Natural killer cell treated with Interleukin-12 subunit alpha and Interleukin-12 subunit beta and Interleukin-15 and Interleukin-18, amount 100 ng/mL, for 72 hours (primary cell): Measurements from ENCODE around the gene MAG. TPM values are rescaled to one million over a fixed set of nuclear protein-coding genes. Genes with fewer than 3 reads are reported as not detected.

Experiments
- ATAC-seq, 2 donors: fragments of 150-1000 bp; cut with Tn5 transposase in 1 of 2; sonication (Bioruptor Pico), chemical (Tn5 transposase) in 1 of 2; 2 replicates each; pipeline ENCODE4 v1.10.0; 2021
- DNase-seq: peaks from one replicate; pipeline ENCODE4 v3.0.0; 2022; ENCODE audit warnings: low spot score
- H3K27ac Mint-ChIP-seq, 2 donors: 1 replicate in 1 of 2; 2 replicates in 1 of 2; pipeline ENCODE4 v1.8.0; 2022; ENCODE audit warnings: mixed read lengths in 2 of 2, mild to moderate bottlenecking in 1 of 2, moderate library complexity in 1 of 2
- H3K27me3 Mint-ChIP-seq, 2 donors: 1 replicate in 1 of 2; 2 replicates in 1 of 2; pipeline ENCODE4 v1.8.0; 2022; ENCODE audit warnings: mixed read lengths in 2 of 2
- H3K36me3 Mint-ChIP-seq: one replicate; pipeline ENCODE4 v1.8.0; 2022; ENCODE audit warnings: mixed read lengths
- H3K4me1 Mint-ChIP-seq, 2 donors: 1 replicate in 1 of 2; 2 replicates in 1 of 2; pipeline ENCODE4 v1.8.0; 2022; ENCODE audit warnings: low read depth in 2 of 2, mixed read lengths in 2 of 2, mild to moderate bottlenecking in 1 of 2
- H3K4me3 Mint-ChIP-seq: one replicate; pipeline ENCODE4 v1.8.0; 2022; ENCODE audit warnings: mixed read lengths
- H3K9me3 Mint-ChIP-seq: 2 replicates; pipeline ENCODE4 v1.8.0; 2022; ENCODE audit warnings: mixed read lengths
- total RNA-seq, 2 donors: library from RNA; stranded (reverse); gene quantifications; one replicate each; pipeline ENCODE4 v1.2.3, GENCODE V29; 2022

MAG gene
- total RNA-seq, 2 donors from 2014 or later = 0.38 TPM; not detected in 1

DNA sequence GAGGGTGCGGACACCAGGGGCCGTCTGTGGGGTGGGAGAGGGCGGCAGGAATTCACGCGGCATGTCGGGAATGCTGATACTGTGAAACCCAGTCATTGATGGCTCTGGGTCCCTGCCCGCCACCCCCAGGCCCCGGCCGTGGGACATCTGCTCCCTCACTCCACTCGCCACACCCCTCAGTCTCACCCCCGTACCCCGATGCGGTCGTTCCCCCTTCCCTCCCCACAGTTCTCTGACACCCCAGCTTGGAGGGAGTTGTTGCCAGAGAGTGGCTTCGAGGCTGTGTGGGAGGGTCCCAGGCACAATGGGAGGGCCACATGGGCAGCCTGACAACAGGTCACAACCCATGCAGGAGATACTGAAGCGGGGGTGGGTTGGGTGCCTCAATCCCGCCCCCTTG, 1.8 kb downstream of the MAG start:
- no peak for ATAC-seq
- Mint-ChIP-seq H3K36me3 (no peaks in the 10 kb centered on the region), H3K27me3 (no peaks in the 10 kb centered on the region), H3K4me3 (no peak overlapping the region), H3K9me3 (no peaks in the 10 kb centered on the region), H3K4me1 (no peaks in the 10 kb centered on the region), H3K27ac (no peak overlapping the region)
- DNase-seq = no peak

- no peak for DNase-seq
- Mint-ChIP-seq H3K4me1 (no peaks in the 10 kb centered on the region), H3K27ac (no peak overlapping the region), H3K4me3 (no peak overlapping the region), H3K9me3 (no peaks in the 10 kb centered on the region), H3K36me3 (no peaks in the 10 kb centered on the region), H3K27me3 (no peaks in the 10 kb centered on the region)
- ATAC-seq = no peak
These were observed 2.4 kb downstream of the MAG start for GRCh38 chr19:35294328-35294727.

- ATAC-seq (no peak), DNase-seq (no peak)
- H3K9me3 Mint-ChIP-seq = no peaks in the 10 kb centered on the region
- H3K36me3 Mint-ChIP-seq = no peaks in the 10 kb centered on the region
- H3K27ac Mint-ChIP-seq = no peak overlapping the region
- no peaks in the 10 kb centered on the region for H3K4me1 Mint-ChIP-seq
- no peak overlapping the region for H3K4me3 Mint-ChIP-seq
- no peaks in the 10 kb centered on the region for H3K27me3 Mint-ChIP-seq
These were observed 3.2 kb downstream of the MAG start for GRCh38 chr19:35294859-35295791.

DNA sequence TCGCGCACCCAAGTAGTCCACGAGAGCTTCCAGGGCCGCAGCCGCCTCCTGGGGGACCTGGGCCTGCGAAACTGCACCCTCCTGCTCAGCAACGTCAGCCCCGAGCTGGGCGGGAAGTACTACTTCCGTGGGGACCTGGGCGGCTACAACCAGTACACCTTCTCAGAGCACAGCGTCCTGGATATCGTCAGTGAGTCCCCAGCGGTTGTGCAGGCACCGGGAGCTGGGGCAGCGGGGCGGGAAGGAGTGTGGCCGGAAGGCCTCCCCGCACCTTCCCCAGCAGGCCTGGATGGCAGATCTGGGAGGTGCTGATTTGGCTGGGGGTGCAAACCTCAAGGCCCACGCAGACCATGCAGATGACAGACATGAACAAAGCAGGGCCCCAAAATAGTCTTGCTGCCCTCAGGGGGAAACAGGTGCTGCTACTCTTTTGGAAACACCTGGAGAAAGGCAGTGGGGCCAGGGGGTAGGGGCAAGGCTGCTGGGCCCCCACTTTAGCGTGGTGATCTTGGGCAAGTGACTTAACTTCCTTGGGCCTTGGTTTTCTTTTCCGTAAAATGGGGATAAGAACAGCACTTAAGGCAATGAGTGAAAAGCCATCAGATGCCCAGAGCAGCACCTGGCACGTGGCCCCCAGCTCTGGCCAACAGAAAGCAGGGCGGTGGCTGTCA, 4.0 kb downstream of the MAG start:
- Mint-ChIP-seq H3K4me1 (no peaks in the 10 kb centered on the region), H3K9me3 (no peaks in the 10 kb centered on the region), H3K4me3 (no peak overlapping the region), H3K27ac (no peak overlapping the region), H3K27me3 (no peaks in the 10 kb centered on the region), H3K36me3 (no peaks in the 10 kb centered on the region)
- peak; percentile 41 to 56 for ATAC-seq
- no peak for DNase-seq

DNA sequence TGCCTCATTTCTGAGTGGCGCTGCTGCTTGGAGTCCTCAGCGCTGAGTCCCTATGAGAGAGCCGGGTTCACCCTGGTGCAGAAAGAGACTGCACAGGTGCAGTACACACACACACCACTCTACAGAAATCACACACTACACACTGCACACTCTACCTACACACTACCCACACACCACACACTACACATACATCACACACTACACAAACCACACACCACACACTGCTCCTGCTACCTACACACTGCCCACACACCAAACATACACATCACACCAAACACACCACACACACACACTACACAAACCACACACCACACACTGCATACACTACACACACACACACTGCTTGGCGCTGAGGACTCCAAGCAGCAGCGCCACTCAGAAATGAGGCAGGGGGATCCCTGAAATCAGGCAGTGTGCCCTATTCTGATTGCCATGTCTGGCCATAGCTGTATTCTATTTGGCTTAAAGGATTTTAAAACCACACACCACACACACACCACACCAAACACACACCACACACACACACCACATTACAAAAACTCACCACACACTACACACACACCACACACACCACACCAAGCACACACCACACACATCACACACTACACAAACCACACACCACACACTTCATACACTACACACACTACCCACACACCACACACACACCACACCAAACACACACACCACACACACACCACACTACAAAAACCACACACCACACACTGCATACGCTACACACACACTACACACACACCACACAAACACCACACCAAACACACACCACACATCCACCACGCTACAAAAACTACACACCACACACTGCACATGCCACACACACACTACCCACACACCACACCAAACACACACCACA, 4.9 kb downstream of the MAG start:
- ATAC-seq = no peak
- Mint-ChIP-seq H3K36me3 (no peaks in the 10 kb centered on the region), H3K9me3 (no peaks in the 10 kb centered on the region), H3K4me1 (no peaks in the 10 kb centered on the region), H3K27ac (no peak overlapping the region), H3K4me3 (no peak overlapping the region), H3K27me3 (no peaks in the 10 kb centered on the region)
- DNase-seq = no peak

GRCh38 chr19:35297515-35297848, 5.5 kb downstream of the MAG start:
- H3K4me1 Mint-ChIP-seq = no peaks in the 10 kb centered on the region
- no peak overlapping the region for H3K4me3 Mint-ChIP-seq
- ATAC-seq = no peak
- H3K27me3 Mint-ChIP-seq = no peaks in the 10 kb centered on the region
- no peak overlapping the region for H3K27ac Mint-ChIP-seq
- DNase-seq = no peak
- no peaks in the 10 kb centered on the region for H3K9me3 Mint-ChIP-seq
- H3K36me3 Mint-ChIP-seq = no peaks in the 10 kb centered on the region

DNA sequence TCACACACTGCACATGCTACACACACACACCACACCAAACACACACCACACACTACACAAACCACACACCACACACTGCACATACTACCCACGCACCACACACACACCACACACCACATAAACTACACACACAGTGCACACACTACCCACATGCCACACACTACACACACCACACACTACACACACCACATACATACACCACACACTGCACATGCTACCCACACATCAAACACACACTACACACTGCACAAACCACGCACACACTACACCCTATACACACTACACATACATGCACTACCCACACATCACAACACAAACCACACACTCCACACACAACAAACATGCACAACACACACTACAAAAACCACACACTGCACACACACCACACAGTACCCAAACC, 6.0 kb downstream of the MAG start:
- Mint-ChIP-seq H3K27ac (no peak overlapping the region), H3K27me3 (no peaks in the 10 kb centered on the region), H3K4me1 (no peaks in the 10 kb centered on the region), H3K9me3 (no peaks in the 10 kb centered on the region), H3K4me3 (no peak overlapping the region), H3K36me3 (no peaks in the 10 kb centered on the region)
- DNase-seq (no peak), ATAC-seq (no peak)

DNA sequence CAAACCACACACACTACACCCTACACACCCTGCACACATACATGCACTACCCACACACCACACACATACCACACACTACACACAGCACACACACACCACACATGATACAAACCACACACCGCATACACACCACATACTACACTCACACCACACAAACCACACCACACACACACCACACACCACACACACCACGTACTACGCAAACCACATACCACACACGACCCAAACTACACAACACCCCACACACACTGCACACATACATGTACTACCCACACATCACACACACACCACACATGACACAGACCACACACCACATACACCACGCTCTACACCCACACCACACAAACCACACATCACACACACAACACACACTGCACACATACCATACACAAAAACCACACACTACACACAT, 6.6 kb downstream of the MAG start:
- H3K36me3 Mint-ChIP-seq = no peaks in the 10 kb centered on the region
- DNase-seq (no peak), ATAC-seq (no peak)
- no peak overlapping the region for H3K4me3 Mint-ChIP-seq
- no peak overlapping the region for H3K27ac Mint-ChIP-seq
- no peaks in the 10 kb centered on the region for H3K9me3 Mint-ChIP-seq
- no peaks in the 10 kb centered on the region for H3K4me1 Mint-ChIP-seq
- H3K27me3 Mint-ChIP-seq = no peaks in the 10 kb centered on the region

DNA sequence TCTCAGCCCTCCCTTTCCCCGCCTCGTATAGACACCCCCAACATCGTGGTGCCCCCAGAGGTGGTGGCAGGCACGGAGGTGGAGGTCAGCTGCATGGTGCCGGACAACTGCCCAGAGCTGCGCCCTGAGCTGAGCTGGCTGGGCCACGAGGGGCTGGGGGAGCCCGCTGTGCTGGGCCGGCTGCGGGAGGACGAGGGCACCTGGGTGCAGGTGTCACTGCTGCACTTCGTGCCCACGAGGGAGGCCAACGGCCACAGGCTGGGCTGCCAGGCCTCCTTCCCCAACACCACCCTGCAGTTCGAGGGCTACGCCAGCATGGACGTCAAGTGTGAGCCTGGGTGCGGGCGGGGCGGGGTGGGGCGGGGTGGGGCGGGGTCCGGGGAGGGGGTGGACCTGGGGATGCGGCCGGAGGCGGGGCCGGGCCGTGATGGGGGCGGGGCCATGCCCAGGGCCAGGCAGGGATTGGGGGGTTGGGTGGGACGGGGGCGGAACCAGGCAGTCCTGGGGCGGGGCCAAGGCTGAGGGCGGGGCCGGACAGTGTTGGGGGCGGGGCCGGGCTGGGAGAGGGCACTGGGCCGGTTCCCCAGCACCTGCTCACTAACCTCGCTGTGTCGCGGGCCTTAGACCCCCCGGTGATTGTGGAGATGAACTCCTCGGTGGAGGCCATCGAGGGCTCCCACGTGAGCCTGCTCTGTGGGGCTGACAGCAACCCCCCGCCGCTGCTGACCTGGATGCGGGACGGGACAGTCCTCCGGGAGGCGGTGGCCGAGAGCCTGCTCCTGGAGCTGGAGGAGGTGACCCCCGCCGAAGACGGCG, 7.8 kb downstream of the MAG start:
- no peaks in the 10 kb centered on the region for H3K4me1 Mint-ChIP-seq
- H3K27me3 Mint-ChIP-seq = peaks cover 0 to 4% of the 10 kb centered on the region in 2 donors
- H3K9me3 Mint-ChIP-seq = no peaks in the 10 kb centered on the region
- ATAC-seq (peak in 1 of 2 donors; percentile 54), DNase-seq (no peak)
- H3K36me3 Mint-ChIP-seq = no peaks in the 10 kb centered on the region
- H3K27ac Mint-ChIP-seq = no peak overlapping the region
- no peak overlapping the region for H3K4me3 Mint-ChIP-seq

DNA sequence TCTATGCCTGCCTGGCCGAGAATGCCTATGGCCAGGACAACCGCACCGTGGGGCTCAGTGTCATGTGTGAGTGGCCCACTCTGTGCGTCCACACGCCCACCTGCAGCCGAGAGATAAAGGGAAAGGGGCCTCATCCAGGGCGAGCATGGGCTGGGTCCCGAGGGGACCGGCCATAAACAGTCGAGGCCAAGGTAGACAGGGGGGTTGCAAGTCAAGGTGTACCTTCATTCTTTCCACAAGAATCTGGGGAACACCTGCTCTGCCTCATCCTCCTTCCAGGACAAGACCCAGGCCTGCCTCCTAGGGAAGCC, 8.3 kb downstream of the MAG start:
- Mint-ChIP-seq H3K36me3 (no peaks in the 10 kb centered on the region), H3K4me3 (no peak overlapping the region), H3K9me3 (no peaks in the 10 kb centered on the region), H3K27me3 (peaks cover 0 to 4% of the 10 kb centered on the region in 2 donors), H3K27ac (no peak overlapping the region), H3K4me1 (no peaks in the 10 kb centered on the region)
- DNase-seq (no peak), ATAC-seq (no peak)

DNA sequence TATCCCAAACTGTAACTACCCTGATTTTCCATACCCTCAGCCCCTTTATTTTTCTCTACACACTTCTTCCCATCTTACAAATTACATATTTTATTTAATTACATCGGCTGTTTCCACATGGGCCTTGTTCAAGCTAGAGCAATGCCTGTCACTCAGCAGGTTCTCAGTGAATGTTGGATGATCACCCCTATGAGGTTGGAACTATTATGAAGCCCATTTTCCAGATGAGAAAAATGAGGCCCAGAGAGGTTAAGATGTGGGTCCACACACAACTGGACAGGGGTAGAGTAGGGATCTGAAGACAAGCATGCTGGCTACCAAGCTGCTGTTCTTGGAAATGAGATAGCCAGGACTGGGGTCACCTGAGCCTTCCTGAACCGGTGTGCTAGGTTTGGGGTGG, 10.0 kb downstream of the MAG start:
- Mint-ChIP-seq H3K27me3 (peaks cover 0 to 4% of the 10 kb centered on the region in 2 donors), H3K4me3 (no peak overlapping the region), H3K27ac (no peak overlapping the region), H3K9me3 (no peaks in the 10 kb centered on the region), H3K36me3 (no peaks in the 10 kb centered on the region), H3K4me1 (no peaks in the 10 kb centered on the region)
- ATAC-seq (no peak), DNase-seq (no peak)

- no peaks in the 10 kb centered on the region for H3K36me3 Mint-ChIP-seq
- DNase-seq = no peak
- no peak overlapping the region for H3K27ac Mint-ChIP-seq
- H3K27me3 Mint-ChIP-seq = peaks cover 0 to 4% of the 10 kb centered on the region in 2 donors
- ATAC-seq = no peak
- no peak overlapping the region for H3K4me3 Mint-ChIP-seq
- no peaks in the 10 kb centered on the region for H3K4me1 Mint-ChIP-seq
- H3K9me3 Mint-ChIP-seq = no peaks in the 10 kb centered on the region
These were observed 10.5 kb downstream of the MAG start for GRCh38 chr19:35302446-35302845.

GRCh38 chr19:35303357-35303915, 11.5 kb downstream of the MAG start:
- Mint-ChIP-seq H3K27me3 (peaks cover 0 to 8% of the 10 kb centered on the region in 2 donors), H3K4me1 (no peaks in the 10 kb centered on the region), H3K27ac (no peak overlapping the region), H3K9me3 (no peaks in the 10 kb centered on the region), H3K4me3 (no peak overlapping the region), H3K36me3 (no peaks in the 10 kb centered on the region)
- DNase-seq = no peak
- no peak for ATAC-seq
